Astrocyte (in vitro differentiated cells and primary cell): ENCODE data around the gene PITPNM3.

Experiments used
- CTCF ChIP-seq: IDR thresholded peaks from 2 replicates; pipeline ENCODE4 v1.5.1; 2011; ENCODE audit warnings: low read depth, mild to moderate bottlenecking, inconsistent platforms, low read length, moderate library complexity; ENCODE audit not compliant: insufficient read depth
- EZH2 ChIP-seq: IDR thresholded peaks from 2 replicates; pipeline ENCODE4 v1.6.1; 2012; ENCODE audit warnings: mild to moderate bottlenecking, low read length, inconsistent platforms; ENCODE audit not compliant: insufficient read depth

DNA sequence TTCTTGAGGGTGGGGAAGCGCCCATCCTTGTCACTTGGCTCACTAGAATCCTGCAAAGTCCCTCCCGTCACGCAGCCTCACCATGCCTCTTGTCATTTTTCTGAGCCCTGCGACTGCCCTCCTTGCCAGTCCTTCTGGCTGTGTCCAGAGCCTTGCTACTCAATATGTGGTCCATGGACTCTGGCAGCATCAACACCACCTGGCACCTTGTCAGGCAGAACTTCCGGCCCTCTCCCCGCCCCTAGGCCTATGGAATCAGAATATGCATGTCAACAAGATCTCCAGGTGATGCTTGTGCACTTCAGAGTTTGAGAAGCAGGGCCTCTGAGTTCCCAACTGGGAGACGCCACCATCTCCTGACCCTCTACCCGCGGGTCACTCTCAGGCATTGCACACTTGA lies 100.0 kb downstream of the PITPNM3 start:
- TF ChIP-seq EZH2 (no peak), CTCF (no peak)
